ENCODE data around the gene ADGRE2. TPM values are rescaled to one million over a fixed set of nuclear protein-coding genes. Genes with fewer than 3 reads are reported as not detected.

Gene ADGRE2
- total RNA-seq, 1 experiment from 2014 or later, result 8.0 TPM

DNA sequence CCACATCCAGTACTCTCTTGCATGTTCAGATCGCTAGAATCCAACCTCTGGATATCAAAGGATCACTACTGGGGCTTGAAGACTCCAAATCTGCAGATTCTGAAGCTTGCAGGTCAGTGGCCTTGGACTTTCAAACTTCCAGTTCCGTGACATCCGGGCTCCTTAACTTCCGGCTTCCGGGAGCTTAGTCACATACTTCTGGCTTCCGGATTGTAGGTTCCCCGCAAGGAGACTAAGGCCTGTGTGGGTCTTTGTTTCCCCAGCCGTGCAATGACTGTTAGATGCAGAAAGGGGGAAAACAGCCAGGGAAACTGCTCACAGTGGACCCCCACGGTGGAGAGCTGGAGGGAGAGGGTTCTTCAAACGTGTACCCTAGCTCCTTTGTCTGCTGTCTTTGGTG is 47.2 kb downstream of the ADGRE2 start:
- Mint-ChIP-seq H3K4me3 (ENCODE audit: unreplicated experiment) (no peak overlapping the region), H3K36me3 (ENCODE audit: insufficient read depth, unreplicated experiment) (no peaks in the 10 kb centered on the region), H3K4me1 (ENCODE audit: insufficient read depth, unreplicated experiment) (no peaks in the 10 kb centered on the region), H3K27me3 (ENCODE audit: insufficient read depth, unreplicated experiment) (peaks cover 7% of the 10 kb centered on the region), H3K27ac (ENCODE audit: low read depth, unreplicated experiment) (no peak overlapping the region), H3K9me3 (ENCODE audit: unreplicated experiment) (peaks cover 17% of the 10 kb centered on the region)
- ChIA-PET CTCF (no interaction called here), POLR2A (no interaction called here)
- intact Hi-C loops (cut with micrococcal nuclease), result no loop called here
- no TSS peak for BruUV-seq (replicated peaks)
- no peak for DNase-seq (ENCODE audit: unreplicated experiment)
- TF ChIP-seq, protein P1, sequence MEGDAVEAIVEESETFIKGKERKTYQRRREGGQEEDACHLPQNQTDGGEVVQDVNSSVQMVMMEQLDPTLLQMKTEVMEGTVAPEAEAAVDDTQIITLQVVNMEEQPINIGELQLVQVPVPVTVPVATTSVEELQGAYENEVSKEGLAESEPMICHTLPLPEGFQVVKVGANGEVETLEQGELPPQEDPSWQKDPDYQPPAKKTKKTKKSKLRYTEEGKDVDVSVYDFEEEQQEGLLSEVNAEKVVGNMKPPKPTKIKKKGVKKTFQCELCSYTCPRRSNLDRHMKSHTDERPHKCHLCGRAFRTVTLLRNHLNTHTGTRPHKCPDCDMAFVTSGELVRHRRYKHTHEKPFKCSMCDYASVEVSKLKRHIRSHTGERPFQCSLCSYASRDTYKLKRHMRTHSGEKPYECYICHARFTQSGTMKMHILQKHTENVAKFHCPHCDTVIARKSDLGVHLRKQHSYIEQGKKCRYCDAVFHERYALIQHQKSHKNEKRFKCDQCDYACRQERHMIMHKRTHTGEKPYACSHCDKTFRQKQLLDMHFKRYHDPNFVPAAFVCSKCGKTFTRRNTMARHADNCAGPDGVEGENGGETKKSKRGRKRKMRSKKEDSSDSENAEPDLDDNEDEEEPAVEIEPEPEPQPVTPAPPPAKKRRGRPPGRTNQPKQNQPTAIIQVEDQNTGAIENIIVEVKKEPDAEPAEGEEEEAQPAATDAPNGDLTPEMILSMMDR (IDR thresholded peaks at IDR 0.05; ENCODE audit: unreplicated experiment), result no peak

DNA sequence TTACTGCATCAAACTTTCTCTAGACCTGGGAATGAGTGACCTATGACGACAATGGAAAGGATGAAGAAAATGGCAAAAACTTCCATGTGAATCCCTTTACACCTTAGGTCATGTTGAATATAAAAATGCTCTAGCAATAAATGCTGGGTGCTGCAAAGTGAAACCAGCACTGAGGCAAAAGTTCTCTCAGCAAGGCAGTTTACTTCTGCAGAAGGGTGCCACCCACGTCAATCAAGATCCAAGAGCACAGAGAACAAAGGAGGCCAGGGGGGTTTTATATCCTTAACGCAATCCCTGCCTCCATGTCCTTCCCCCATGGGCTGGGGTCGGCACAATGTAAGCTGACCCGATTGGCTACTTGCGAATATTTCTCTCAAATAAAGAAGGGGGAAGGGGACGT is 49.8 kb downstream of the ADGRE2 start:
- CTCF ChIA-PET, result interaction anchor here (0.6 to 1.2 kb wide), 4 partner anchors 9 to 253 kb away, joined by 3 to 4 read pairs (median 4); no protein-coding TSS in a partner anchor
- Mint-ChIP-seq H3K9me3 (ENCODE audit: unreplicated experiment) (peaks cover 20% of the 10 kb centered on the region), H3K27me3 (ENCODE audit: insufficient read depth, unreplicated experiment) (peaks cover 7% of the 10 kb centered on the region), H3K36me3 (ENCODE audit: insufficient read depth, unreplicated experiment) (peaks cover 4% of the 10 kb centered on the region), H3K4me3 (ENCODE audit: unreplicated experiment) (no peak overlapping the region), H3K4me1 (ENCODE audit: insufficient read depth, unreplicated experiment) (no peaks in the 10 kb centered on the region), H3K27ac (ENCODE audit: low read depth, unreplicated experiment) (no peak overlapping the region)
- POLR2A ChIA-PET, result no interaction called here
- intact Hi-C loops (cut with micrococcal nuclease), result no loop called here
- no TSS peak for BruUV-seq (replicated peaks)
- TF ChIP-seq, protein P1 (IDR thresholded peaks at IDR 0.05; ENCODE audit: unreplicated experiment), result no peak
- DNase-seq (ENCODE audit: unreplicated experiment), result no peak

DNA sequence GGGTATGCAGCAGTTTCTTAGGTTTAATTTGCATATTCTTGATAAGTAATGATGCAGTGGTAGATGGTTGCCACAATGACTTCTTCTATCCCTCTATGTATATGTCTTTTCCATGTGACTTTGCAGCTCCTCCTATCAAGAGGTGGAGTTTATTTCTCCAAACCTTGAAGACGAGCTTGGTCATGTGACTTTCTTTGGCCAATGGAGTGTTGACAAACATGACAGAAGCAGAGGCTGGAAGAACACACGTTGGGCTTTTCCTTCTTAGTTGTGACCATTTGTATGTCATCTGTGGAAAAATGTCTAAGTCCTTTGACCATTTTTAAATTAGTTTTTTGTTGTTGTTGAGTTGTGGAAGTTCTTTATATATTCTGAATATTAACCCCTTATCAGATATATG is 56.2 kb downstream of the ADGRE2 start:
- H3K4me3 Mint-ChIP-seq (ENCODE audit: unreplicated experiment), result no peak overlapping the region
- H3K9me3 Mint-ChIP-seq (ENCODE audit: unreplicated experiment), result peaks cover 25% of the 10 kb centered on the region
- peaks cover 26% of the 10 kb centered on the region for H3K36me3 Mint-ChIP-seq (ENCODE audit: insufficient read depth, unreplicated experiment)
- no peaks in the 10 kb centered on the region for H3K27me3 Mint-ChIP-seq (ENCODE audit: insufficient read depth, unreplicated experiment)
- POLR2A ChIA-PET, result no interaction called here
- no peaks in the 10 kb centered on the region for H3K4me1 Mint-ChIP-seq (ENCODE audit: insufficient read depth, unreplicated experiment)
- CTCF ChIA-PET, result interaction anchor here (0.6 to 0.7 kb wide), 3 partner anchors 15 to 1250 kb away, joined by 3 to 5 read pairs (median 3); no protein-coding TSS in a partner anchor
- intact Hi-C loops (cut with micrococcal nuclease), result no loop called here
- TF ChIP-seq, protein P1 (IDR thresholded peaks at IDR 0.05; ENCODE audit: unreplicated experiment), result no peak
- no peak for DNase-seq (ENCODE audit: unreplicated experiment)
- no TSS peak for BruUV-seq (replicated peaks)
- no peak overlapping the region for H3K27ac Mint-ChIP-seq (ENCODE audit: low read depth, unreplicated experiment)

DNA sequence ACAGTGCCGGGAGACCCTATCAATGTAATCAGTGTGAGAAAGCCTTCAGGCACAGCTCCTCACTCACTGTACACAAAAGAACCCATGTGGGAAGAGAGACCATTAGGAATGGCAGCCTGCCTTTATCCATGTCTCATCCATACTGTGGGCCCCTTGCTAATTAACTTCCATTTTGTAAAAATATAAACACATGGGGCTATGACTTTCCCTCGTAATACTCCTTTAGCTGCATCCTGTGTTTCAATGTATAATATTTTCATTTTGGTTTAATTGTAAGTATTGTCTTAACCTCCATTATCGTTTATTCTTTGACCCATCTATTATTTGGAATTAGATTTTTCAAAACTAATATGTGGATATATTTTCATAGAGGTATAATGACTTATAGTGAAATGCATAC is 59.2 kb downstream of the ADGRE2 start:
- H3K4me3 Mint-ChIP-seq (ENCODE audit: unreplicated experiment), result no peak overlapping the region
- H3K27ac Mint-ChIP-seq (ENCODE audit: low read depth, unreplicated experiment), result no peak overlapping the region
- H3K27me3 Mint-ChIP-seq (ENCODE audit: insufficient read depth, unreplicated experiment), result no peaks in the 10 kb centered on the region
- no TSS peak for BruUV-seq (replicated peaks)
- no peak for DNase-seq (ENCODE audit: unreplicated experiment)
- CTCF ChIA-PET, result no interaction called here
- no peaks in the 10 kb centered on the region for H3K4me1 Mint-ChIP-seq (ENCODE audit: insufficient read depth, unreplicated experiment)
- intact Hi-C loops (cut with micrococcal nuclease), result no loop called here
- POLR2A ChIA-PET, result no interaction called here
- H3K9me3 Mint-ChIP-seq (ENCODE audit: unreplicated experiment), result peaks cover 31% of the 10 kb centered on the region
- H3K36me3 Mint-ChIP-seq (ENCODE audit: insufficient read depth, unreplicated experiment), result peaks cover 36% of the 10 kb centered on the region
- TF ChIP-seq, protein P1 (IDR thresholded peaks at IDR 0.05; ENCODE audit: unreplicated experiment), result no peak
